Breast epithelium (tissue), 3 donors: Measurements from ENCODE around the gene MRFAP1.

ENCODE experiments used
- POLR2A ChIP-seq: fragments of 450-650 bp; IDR thresholded peaks from one replicate; pipeline ENCODE4 v1.6.1; 2016; ENCODE audit warnings: antibody characterized with exemption, mild to moderate bottlenecking, moderate library complexity
- TF ChIP-seq, protein P1 (sequence below), 3 donors: fragments of 450-650 bp; IDR thresholded peaks; one replicate each; pipeline ENCODE4 v1.5.1; 2016 to 2017; ENCODE audit warnings: antibody characterized with exemption in 3 of 3, mild to moderate bottlenecking in 3 of 3, moderate library complexity in 3 of 3

DNA sequence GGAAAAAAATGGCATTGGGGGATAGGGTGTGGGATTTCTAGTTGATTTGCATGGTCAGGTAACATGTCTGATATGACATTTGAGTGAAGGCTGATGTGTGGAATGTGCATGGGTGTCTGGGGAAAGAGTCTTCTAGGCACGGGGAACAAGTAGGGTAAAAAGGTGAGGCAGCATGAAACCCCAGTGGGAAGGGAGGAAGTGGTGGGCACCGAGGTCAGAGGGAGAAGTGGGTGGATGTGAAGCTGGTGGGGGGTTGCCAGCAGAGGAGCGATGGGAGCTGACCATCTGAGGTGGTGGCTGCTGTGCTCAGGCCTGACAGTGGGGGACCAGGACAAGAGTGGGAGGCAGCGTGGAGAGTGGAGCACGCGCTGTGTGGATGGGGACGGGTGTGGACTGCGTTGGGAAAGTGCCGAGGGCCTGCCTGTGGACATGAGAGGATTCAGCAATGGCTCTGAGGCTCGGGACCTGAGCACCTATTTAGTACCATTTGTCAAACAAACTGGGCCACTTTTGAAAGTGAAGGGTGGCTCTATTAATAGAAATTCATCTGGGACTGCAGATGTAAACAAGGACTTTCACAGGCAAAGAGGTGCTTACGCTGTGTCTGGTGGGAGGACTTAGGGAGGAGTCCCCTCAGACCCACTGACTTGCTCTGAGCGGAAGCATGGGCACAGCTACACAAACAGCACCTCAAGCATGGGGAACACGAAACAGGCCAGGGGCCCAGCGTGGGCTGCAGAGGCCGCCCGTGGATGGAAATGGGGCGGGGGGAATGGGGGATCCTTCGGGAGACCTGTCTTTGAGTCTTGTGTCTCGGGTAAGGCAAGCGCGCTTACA, 36.5 kb downstream of the MRFAP1 start:
- TF ChIP-seq, protein P1, sequence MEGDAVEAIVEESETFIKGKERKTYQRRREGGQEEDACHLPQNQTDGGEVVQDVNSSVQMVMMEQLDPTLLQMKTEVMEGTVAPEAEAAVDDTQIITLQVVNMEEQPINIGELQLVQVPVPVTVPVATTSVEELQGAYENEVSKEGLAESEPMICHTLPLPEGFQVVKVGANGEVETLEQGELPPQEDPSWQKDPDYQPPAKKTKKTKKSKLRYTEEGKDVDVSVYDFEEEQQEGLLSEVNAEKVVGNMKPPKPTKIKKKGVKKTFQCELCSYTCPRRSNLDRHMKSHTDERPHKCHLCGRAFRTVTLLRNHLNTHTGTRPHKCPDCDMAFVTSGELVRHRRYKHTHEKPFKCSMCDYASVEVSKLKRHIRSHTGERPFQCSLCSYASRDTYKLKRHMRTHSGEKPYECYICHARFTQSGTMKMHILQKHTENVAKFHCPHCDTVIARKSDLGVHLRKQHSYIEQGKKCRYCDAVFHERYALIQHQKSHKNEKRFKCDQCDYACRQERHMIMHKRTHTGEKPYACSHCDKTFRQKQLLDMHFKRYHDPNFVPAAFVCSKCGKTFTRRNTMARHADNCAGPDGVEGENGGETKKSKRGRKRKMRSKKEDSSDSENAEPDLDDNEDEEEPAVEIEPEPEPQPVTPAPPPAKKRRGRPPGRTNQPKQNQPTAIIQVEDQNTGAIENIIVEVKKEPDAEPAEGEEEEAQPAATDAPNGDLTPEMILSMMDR (IDR thresholded peaks at IDR 0.05), result no peak
- TF ChIP-seq POLR2A, result no peak
